Thoracic aorta (tissue), 2 donors: ENCODE results near the gene COL17A1. TPM values are rescaled to one million over a fixed set of nuclear protein-coding genes. Genes with fewer than 3 reads are reported as not detected.

Source experiments
- ATAC-seq: fragments of 150-250 bp; one replicate; pipeline ENCODE4 v1.8.0; 2017; ENCODE audit warnings: low read depth; ENCODE audit not compliant: insufficient number of reproducible peaks, low FRiP score
- DNase-seq: peaks from one replicate; pipeline ENCODE4 v3.0.0-alpha.2; 2020; ENCODE audit warnings: low spot score
- H3K27ac ChIP-seq, 2 donors: fragments of 200-600 bp; sonication (generic); 1 replicate in 1 of 2; 2 replicates in 1 of 2; pipeline ENCODE4 v1.5.1; 2016; ENCODE audit warnings: mild to moderate bottlenecking in 2 of 2, moderate library complexity in 2 of 2
- H3K27me3 ChIP-seq: fragments of 200-600 bp; sonication (generic); replicated peaks from 2 replicates; pipeline ENCODE4 v1.6.0; 2016; ENCODE audit warnings: mild to moderate bottlenecking; ENCODE audit not compliant: insufficient read depth
- H3K36me3 ChIP-seq: fragments of 200-600 bp; sonication (generic); one replicate; pipeline ENCODE4 v1.5.1; 2016
- H3K4me1 ChIP-seq, 2 donors: fragments of 200-600 bp; sonication (generic); 1 replicate in 1 of 2; 2 replicates in 1 of 2; pipeline versions ENCODE4 v1.5.1 to v1.6.0; 2016; ENCODE audit warnings: low read depth in 2 of 2, mild to moderate bottlenecking in 1 of 2; ENCODE audit not compliant: control insufficient read depth in 1 of 2
- H3K4me3 ChIP-seq: fragments of 200-600 bp; sonication (generic); 2 replicates; pipeline ENCODE4 v1.5.1; 2016; ENCODE audit warnings: mild to moderate bottlenecking
- H3K9me3 ChIP-seq: fragments of 200-600 bp; sonication (generic); 2 replicates; pipeline ENCODE4 v1.5.1; 2016
- total RNA-seq, 2 donors: library from RNA; depleted of rRNA; stranded (reverse); fragments of >200 nt; gene quantifications; one replicate each; pipeline versions ENCODE4 v1.1.0 to v1.2.3, GENCODE V29; 2016
- TF ChIP-seq, protein P1 (sequence below): fragments of 200-600 bp; sonication (generic); IDR thresholded peaks from one replicate; pipeline ENCODE4 v1.5.1; 2019; ENCODE audit warnings: antibody characterized with exemption

Gene COL17A1
- total RNA-seq, 2 donors from 2014 or later = 0.49 to 0.95 TPM

DNA sequence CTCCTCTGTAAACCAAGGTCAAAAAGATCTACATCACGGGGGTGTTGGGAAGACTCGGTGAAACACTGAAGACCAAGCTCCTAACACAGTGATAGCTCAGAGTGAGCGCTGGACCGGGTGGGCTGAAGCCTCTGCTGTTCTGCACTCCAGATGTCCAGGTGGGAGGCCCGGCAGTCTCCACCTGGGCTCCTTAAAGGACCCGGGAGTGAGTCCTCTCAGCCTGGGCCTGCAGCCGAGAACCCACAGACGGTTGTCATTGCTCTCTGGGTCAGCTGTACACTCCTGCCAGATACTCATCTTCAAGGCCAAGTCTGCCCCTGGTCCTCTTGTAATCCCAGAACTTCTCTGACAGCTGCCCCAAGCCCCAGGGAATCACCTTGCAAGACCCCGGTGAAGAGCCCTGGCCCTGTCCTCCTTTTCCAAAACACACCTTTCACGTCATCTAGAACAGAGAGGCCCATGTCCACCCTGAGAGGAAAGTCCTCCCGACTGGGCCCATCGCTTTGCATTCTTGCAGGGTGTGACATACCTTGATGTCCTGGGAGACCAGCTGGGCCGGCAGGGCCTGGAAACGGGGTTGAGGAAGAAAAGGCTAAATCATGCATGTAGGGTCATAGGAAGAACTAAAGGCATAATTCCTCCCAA is 43.7 kb downstream of the COL17A1 start:
- H3K27me3 ChIP-seq = no peaks in the 10 kb centered on the region
- no peaks in the 10 kb centered on the region for H3K9me3 ChIP-seq
- ATAC-seq = no peak
- no peaks in the 10 kb centered on the region for H3K4me1 ChIP-seq
- no peaks in the 10 kb centered on the region for H3K36me3 ChIP-seq
- no peak overlapping the region for H3K27ac ChIP-seq
- no peak for DNase-seq
- no peak overlapping the region for H3K4me3 ChIP-seq
- TF ChIP-seq, protein P1, sequence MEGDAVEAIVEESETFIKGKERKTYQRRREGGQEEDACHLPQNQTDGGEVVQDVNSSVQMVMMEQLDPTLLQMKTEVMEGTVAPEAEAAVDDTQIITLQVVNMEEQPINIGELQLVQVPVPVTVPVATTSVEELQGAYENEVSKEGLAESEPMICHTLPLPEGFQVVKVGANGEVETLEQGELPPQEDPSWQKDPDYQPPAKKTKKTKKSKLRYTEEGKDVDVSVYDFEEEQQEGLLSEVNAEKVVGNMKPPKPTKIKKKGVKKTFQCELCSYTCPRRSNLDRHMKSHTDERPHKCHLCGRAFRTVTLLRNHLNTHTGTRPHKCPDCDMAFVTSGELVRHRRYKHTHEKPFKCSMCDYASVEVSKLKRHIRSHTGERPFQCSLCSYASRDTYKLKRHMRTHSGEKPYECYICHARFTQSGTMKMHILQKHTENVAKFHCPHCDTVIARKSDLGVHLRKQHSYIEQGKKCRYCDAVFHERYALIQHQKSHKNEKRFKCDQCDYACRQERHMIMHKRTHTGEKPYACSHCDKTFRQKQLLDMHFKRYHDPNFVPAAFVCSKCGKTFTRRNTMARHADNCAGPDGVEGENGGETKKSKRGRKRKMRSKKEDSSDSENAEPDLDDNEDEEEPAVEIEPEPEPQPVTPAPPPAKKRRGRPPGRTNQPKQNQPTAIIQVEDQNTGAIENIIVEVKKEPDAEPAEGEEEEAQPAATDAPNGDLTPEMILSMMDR = no peak

DNA sequence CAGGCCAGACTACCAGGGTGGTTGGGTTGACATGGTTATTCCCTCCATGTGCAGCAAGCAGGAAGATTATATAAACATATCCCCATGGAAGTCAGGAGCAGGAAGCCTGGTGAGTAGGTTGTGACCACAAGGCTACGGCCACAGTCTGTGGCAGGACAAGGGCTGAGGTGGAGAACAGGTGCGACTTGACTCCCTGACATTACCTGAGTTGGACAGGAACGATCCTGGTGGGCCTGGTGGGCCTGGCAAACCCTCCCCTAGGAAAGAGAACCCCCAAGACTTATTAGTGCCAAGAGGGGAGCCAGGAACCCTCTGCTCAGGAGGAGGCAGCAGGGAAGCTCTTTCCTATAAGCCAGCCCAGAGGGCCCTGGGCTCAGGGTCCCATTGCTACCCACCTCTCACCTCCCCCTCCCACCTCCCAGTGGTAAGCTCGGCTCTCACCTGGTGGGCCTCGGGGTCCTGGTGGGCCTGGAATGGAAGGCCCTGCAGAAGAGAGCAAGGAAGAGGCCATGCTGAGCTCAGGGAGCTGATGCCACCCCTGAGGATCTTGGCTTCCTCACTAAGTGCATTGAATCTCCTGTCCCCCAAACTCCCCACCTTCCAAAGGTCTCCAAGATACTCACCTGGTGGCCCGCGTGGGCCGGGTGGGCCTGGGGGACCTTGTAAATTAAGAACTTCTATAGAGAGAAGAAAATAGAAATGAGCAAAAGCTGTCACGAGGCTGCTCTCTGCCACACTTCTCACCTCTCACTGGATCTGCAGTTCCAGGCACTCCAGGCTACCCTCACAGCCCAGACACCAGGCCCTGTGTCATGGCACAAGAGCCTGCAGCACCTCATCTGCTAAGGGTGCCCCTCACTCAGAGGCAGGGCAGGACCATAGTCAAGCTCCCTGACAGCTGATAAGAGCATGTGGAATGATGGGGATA is 44.6 kb downstream of the COL17A1 start:
- ATAC-seq = no peak
- DNase-seq = no peak
- Histone ChIP-seq H3K4me1 (no peaks in the 10 kb centered on the region), H3K4me3 (no peak overlapping the region), H3K36me3 (no peaks in the 10 kb centered on the region), H3K27me3 (no peaks in the 10 kb centered on the region), H3K27ac (no peak overlapping the region), H3K9me3 (no peaks in the 10 kb centered on the region)
- TF ChIP-seq, protein P1 = no peak

DNA sequence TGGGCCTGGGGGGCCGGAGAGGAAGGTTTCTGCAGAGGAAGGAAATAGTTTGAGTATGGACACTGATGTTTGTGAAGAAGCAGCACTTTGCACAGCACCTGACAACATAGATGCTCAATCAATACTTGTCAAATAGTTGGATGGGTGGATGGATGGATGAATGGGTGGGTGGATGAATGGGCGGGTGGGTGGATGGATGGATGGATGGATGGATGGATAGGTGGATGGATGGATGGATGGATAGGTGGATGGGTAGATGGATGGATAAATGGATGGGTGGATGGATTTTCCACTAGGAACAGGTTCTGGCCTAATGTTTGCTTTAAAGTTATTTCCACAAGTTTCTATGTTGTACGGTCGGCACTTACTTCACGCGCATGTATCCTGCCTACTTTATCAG is 45.3 kb downstream of the COL17A1 start:
- H3K9me3 ChIP-seq = no peaks in the 10 kb centered on the region
- no peak overlapping the region for H3K27ac ChIP-seq
- no peaks in the 10 kb centered on the region for H3K4me1 ChIP-seq
- TF ChIP-seq, protein P1 = no peak
- no peak for ATAC-seq
- no peaks in the 10 kb centered on the region for H3K27me3 ChIP-seq
- no peaks in the 10 kb centered on the region for H3K36me3 ChIP-seq
- no peak for DNase-seq
- H3K4me3 ChIP-seq = no peak overlapping the region

DNA sequence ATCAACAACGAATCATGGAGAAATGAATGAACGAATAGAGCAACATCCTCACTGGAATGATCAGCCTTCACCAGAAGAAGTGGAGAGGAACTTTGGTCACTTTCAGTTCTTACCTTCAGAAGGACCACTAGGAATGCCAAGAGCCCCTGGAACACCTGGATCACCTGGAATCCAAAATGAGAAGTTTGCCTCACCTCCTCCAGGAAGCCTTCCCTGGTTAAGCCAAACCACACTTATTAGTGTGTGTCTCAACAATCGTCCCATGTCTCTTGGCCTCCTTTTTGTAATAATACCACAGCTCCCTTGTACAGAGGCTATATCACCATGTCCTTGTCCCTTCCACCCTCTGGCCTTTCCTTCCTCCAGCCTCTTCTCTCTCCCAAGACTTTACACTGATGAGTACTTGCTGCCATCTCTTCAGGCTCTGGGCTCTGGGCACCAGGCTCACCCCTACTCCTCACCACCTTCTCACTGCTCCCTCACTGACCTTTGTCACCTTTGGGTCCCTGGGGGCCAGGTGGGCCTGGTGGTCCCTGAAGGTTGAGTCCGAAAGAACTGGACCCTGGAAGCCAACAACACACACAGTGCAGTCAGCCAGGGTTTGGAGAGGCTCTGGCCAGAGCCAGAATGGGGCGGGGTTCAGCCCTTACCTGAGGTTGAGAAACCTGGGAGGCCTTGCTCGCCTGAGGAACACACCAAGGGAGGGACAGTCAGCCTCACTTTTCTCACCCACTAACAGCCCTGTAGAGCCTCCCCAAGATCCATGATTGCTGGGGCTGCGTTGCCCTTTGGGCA is 46.5 kb downstream of the COL17A1 start:
- Histone ChIP-seq H3K4me1 (no peaks in the 10 kb centered on the region), H3K36me3 (no peaks in the 10 kb centered on the region), H3K4me3 (no peak overlapping the region), H3K27ac (no peak overlapping the region), H3K27me3 (no peaks in the 10 kb centered on the region), H3K9me3 (no peaks in the 10 kb centered on the region)
- no peak for DNase-seq
- ATAC-seq = no peak
- TF ChIP-seq, protein P1 = no peak

DNA sequence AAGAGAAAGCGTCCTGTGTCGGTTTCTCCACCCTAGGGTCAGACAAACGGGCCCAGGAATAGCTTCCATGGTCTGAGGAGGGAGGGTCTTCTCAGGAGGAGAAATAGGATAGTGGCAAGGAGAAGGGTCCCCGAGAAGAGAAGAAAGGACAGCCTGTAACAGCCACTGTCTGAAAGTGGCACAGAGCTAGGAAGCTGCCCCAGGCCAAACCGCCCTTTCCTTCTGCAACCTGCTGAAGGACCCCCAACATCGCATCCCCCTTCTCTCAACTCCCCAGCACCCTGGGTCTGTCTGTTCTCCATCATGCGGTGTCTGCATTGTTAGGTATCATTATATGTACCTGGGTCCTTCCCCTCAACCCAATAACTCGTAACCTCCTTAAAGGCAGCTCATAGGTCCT is 47.1 kb downstream of the COL17A1 start:
- H3K27ac ChIP-seq = no peak overlapping the region
- DNase-seq = no peak
- TF ChIP-seq, protein P1 = no peak
- ATAC-seq = no peak
- H3K4me3 ChIP-seq = no peak overlapping the region
- H3K36me3 ChIP-seq = no peaks in the 10 kb centered on the region
- H3K27me3 ChIP-seq = no peaks in the 10 kb centered on the region
- no peaks in the 10 kb centered on the region for H3K9me3 ChIP-seq
- H3K4me1 ChIP-seq = no peaks in the 10 kb centered on the region
